Fibroblast of lung (primary cell): ENCODE measurements around the gene CABP4.

Experiments used
- CTCF ChIP-seq, 2 donors: IDR thresholded peaks in 1 of 2; conservative IDR thresholded peaks in 1 of 2; 1 replicate in 1 of 2; 2 replicates in 1 of 2; pipeline ENCODE4 v1.5.1; 2011 to 2012; ENCODE audit warnings: low read length in 2 of 2, control low read depth in 1 of 2, inconsistent platforms in 1 of 2, low read depth in 1 of 2, mild to moderate bottlenecking in 1 of 2
- EZH2 ChIP-seq: IDR thresholded peaks from 2 replicates; pipeline ENCODE4 v1.5.1; 2012; ENCODE audit warnings: low read length, control low read depth, mild to moderate bottlenecking; ENCODE audit errors: missing control alignments

GRCh38 chr11:67413266-67413849 lies 41.8 kb upstream of the CABP4 start:
- TF ChIP-seq CTCF (conservative IDR thresholded peaks at IDR 0.05 in 1 of 2, IDR thresholded peaks at IDR 0.05 in 1 of 2; ENCODE audit: low read depth in 1 of 2, low read length in 2 of 2) (no peak), EZH2 (no peak)
